ENCODE measurements around the gene UNC80.

GRCh38 chr2:209806318-209806717 lies 34.7 kb downstream of the UNC80 start:
- TF ChIP-seq CTCF (IDR thresholded peaks at IDR 0.05) (no peak), POLR2A (IDR thresholded peaks at IDR 0.05) (no peak)

Measured in ovary (tissue), 3 donors.